SK-N-SH treated with all-trans-retinoic acid at 6 μM for 48 hours (cell line): ENCODE data around the gene COX7A2L.

Experiments used
- ATAC-seq: fragments of 200-7000 bp; cut with Tn5 transposase; 3 replicates; pipeline ENCODE4 v1.9.1; 2020; ENCODE audit warnings: mild to moderate bottlenecking, moderate library complexity
- ARNTL ChIP-seq: fragments of 450-650 bp; formaldehyde crosslinking; IDR thresholded peaks from 2 replicates; pipeline ENCODE4 v1.5.0; 2020; ENCODE audit warnings: low read depth, mild to moderate bottlenecking, moderate library complexity, borderline replicate concordance
- CSDC2 ChIP-seq: fragments of 250-450 bp; sonication (Bioruptor Pico); IDR thresholded peaks from 2 replicates; pipeline ENCODE4 v1.5.0; 2020; ENCODE audit warnings: mild to moderate bottlenecking, moderate library complexity
- ESRRG ChIP-seq: fragments of 250-450 bp; sonication (Bioruptor Pico); IDR thresholded peaks from 2 replicates; pipeline ENCODE4 v1.6.1; 2021; ENCODE audit warnings: mild to moderate bottlenecking
- GLIS3 ChIP-seq: fragments of 250-450 bp; sonication (Bioruptor Pico); IDR thresholded peaks from 2 replicates; pipeline ENCODE4 v1.5.0; 2020; ENCODE audit warnings: mild to moderate bottlenecking, moderate library complexity
- OSR1 ChIP-seq: fragments of 250-450 bp; sonication (Bioruptor Pico); IDR thresholded peaks from 2 replicates; pipeline ENCODE4 v1.8.0; 2022; ENCODE audit warnings: moderate library complexity, mild to moderate bottlenecking, inconsistent platforms
- TCF4 ChIP-seq: fragments of 250-450 bp; sonication (Bioruptor Pico); IDR thresholded peaks from 2 replicates; pipeline ENCODE4 v1.8.0; 2021; ENCODE audit warnings: mild to moderate bottlenecking, moderate library complexity, borderline replicate concordance
- ZC3H10 ChIP-seq: fragments of 250-450 bp; sonication (Bioruptor Pico); IDR thresholded peaks from 2 replicates; pipeline ENCODE4 v1.5.1; 2021; ENCODE audit warnings: mild to moderate bottlenecking, moderate library complexity
- ZNF565 ChIP-seq: fragments of 450-650 bp; formaldehyde crosslinking; conservative IDR thresholded peaks from 2 replicates; pipeline ENCODE4 v1.5.0; 2020; ENCODE audit warnings: low read depth, mild to moderate bottlenecking, moderate library complexity
- ZNF70 ChIP-seq: fragments of 450-650 bp; formaldehyde crosslinking; IDR thresholded peaks from 2 replicates; pipeline ENCODE4 v1.5.0; 2020; ENCODE audit warnings: mild to moderate bottlenecking, moderate library complexity
- TF ChIP-seq, protein P1 (sequence below): fragments of 250-450 bp; sonication (Bioruptor Pico); IDR thresholded peaks from 2 replicates; pipeline ENCODE4 v1.5.0; 2020; ENCODE audit warnings: mild to moderate bottlenecking, moderate library complexity
- TF ChIP-seq, protein P2 (sequence below): fragments of 250-450 bp; sonication (Bioruptor Pico); IDR thresholded peaks from 2 replicates; pipeline ENCODE4 v1.8.0; 2020; ENCODE audit warnings: mild to moderate bottlenecking, moderate library complexity, borderline replicate concordance
- TF ChIP-seq, protein P3 (sequence below): fragments of 250-450 bp; sonication (Bioruptor Pico); IDR thresholded peaks from 2 replicates; pipeline ENCODE4 v1.8.0; 2021; ENCODE audit warnings: low read depth, mild to moderate bottlenecking, moderate library complexity, borderline replicate concordance

COX7A2L gene

DNA sequence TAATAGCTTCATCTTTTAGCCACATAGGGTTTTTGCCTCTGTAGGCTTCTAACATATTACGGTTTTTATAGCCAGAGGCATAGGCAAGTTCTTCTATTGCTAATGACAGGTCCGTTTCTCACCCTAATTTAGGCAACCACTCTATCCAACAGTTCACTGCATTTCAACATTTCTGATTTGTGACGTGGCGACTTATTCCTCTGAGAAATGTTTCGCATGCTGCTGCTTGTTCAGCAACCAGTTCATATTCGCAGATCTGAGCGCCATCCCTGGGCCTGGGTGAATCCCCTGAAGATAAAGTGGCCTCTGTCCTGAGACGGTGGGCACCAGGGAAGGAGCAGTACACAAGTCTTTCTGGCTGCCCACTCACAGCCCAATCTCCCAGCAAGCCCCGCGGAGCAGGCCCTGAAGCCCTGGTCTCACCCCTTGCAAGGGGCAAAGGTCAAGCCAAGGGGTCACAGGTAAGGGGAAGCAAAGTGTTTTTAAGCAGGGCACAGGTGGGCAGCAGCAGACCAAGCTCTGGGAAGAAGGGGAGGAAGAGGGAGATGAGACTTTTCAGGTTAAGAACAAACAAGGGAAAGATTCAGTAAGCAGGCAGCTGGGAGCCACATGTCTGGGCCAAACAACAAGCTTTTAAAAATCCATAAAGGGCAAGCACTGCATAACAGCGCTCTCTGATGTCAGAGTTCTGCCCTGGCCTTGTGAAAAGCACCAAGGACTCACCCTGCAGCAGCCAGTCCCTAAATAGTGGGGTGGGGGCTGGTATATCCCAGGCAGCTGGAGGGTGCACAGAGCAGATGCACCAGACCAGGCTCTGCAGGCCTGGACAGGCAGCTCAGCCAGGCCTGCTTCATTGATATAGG lies 10.8 kb upstream of the COX7A2L start:
- ATAC-seq: peak; percentile 76
- peak; percentile 99 for TF ChIP-seq TCF4
- TF ChIP-seq, protein P1, sequence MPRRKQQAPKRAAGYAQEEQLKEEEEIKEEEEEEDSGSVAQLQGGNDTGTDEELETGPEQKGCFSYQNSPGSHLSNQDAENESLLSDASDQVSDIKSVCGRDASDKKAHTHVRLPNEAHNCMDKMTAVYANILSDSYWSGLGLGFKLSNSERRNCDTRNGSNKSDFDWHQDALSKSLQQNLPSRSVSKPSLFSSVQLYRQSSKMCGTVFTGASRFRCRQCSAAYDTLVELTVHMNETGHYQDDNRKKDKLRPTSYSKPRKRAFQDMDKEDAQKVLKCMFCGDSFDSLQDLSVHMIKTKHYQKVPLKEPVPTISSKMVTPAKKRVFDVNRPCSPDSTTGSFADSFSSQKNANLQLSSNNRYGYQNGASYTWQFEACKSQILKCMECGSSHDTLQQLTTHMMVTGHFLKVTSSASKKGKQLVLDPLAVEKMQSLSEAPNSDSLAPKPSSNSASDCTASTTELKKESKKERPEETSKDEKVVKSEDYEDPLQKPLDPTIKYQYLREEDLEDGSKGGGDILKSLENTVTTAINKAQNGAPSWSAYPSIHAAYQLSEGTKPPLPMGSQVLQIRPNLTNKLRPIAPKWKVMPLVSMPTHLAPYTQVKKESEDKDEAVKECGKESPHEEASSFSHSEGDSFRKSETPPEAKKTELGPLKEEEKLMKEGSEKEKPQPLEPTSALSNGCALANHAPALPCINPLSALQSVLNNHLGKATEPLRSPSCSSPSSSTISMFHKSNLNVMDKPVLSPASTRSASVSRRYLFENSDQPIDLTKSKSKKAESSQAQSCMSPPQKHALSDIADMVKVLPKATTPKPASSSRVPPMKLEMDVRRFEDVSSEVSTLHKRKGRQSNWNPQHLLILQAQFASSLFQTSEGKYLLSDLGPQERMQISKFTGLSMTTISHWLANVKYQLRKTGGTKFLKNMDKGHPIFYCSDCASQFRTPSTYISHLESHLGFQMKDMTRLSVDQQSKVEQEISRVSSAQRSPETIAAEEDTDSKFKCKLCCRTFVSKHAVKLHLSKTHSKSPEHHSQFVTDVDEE (CRISPR knock-in tag): peak; percentile 81
- no peak for TF ChIP-seq GLIS3 (CRISPR knock-in tag)
- peak; percentile 63 for TF ChIP-seq ZNF70 (CRISPR knock-in tag)

DNA sequence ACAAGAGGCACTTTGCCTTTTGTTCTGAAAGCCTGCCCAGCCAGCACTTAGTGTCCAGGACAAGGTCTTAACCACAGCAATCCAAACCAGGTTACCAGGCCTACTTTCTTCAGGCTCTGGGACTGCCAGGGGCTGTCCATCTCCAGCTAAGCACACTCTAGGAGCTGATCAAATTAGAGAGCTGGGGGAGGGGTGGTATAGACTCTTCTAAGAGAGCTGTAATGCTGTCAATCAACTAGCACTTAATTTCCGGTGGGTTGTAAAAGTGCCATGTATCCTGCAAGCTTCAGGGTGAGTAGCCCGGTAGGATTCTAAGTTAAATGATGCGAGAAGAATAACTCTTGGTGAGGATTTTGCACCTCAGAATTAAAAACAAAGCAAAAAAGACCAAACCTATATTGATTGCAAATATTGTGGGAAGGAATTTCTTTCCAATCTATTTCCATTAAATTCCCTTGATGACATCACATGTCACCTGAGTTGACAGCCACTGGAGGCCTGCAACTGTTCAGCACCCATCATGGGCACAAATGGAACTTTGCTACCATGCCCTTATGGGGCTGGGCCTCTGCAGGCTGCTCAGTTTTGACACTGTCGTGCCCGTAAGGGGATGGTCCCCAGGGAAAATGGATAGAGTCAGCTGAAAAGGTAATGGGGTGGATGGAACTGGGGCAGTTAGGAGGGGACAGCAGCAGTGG lies 8.7 kb upstream of the COX7A2L start:
- ATAC-seq: no peak

DNA sequence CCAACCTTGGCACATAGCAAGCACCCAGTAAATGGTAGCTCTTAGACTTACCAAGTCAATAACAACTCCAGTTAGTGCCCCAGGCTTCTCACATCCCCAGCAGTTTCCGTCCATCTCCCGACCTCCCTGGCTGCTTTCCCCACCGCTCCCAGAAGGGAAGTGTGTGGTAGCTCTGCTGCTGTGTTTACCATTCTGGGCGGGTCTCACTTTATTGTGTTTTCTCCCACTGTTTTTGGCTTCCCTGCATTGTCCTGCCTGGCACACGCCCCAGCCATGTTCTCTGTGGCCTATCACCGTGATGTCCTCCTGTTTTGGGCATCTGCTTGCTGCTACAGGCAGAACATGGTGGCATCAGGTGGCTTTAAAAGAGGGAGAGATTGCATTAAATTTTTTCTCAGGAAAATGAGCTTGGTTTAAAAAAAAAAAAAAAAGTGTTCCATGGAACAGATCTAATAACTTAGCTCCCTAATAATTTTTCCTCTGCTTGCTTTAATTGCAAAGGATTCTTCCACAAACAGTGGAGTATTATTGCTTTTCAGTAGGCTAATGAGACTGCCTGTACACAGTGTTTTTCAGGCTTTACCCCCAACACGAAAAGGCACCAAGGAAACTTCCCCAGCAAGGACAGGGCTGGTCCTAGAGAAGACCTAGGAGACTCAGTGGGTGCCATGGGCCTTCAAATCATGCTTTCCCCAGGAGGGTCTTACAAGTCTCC lies 8.0 kb upstream of the COX7A2L start:
- TF ChIP-seq, protein P2, sequence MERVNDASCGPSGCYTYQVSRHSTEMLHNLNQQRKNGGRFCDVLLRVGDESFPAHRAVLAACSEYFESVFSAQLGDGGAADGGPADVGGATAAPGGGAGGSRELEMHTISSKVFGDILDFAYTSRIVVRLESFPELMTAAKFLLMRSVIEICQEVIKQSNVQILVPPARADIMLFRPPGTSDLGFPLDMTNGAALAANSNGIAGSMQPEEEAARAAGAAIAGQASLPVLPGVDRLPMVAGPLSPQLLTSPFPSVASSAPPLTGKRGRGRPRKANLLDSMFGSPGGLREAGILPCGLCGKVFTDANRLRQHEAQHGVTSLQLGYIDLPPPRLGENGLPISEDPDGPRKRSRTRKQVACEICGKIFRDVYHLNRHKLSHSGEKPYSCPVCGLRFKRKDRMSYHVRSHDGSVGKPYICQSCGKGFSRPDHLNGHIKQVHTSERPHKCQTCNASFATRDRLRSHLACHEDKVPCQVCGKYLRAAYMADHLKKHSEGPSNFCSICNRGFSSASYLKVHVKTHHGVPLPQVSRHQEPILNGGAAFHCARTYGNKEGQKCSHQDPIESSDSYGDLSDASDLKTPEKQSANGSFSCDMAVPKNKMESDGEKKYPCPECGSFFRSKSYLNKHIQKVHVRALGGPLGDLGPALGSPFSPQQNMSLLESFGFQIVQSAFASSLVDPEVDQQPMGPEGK (CRISPR knock-in tag): no peak
- TF ChIP-seq, protein P1 (CRISPR knock-in tag): no peak
- TF ChIP-seq TCF4: no peak
- TF ChIP-seq OSR1: no peak
- no peak for TF ChIP-seq ARNTL (CRISPR knock-in tag)
- TF ChIP-seq, protein P3, sequence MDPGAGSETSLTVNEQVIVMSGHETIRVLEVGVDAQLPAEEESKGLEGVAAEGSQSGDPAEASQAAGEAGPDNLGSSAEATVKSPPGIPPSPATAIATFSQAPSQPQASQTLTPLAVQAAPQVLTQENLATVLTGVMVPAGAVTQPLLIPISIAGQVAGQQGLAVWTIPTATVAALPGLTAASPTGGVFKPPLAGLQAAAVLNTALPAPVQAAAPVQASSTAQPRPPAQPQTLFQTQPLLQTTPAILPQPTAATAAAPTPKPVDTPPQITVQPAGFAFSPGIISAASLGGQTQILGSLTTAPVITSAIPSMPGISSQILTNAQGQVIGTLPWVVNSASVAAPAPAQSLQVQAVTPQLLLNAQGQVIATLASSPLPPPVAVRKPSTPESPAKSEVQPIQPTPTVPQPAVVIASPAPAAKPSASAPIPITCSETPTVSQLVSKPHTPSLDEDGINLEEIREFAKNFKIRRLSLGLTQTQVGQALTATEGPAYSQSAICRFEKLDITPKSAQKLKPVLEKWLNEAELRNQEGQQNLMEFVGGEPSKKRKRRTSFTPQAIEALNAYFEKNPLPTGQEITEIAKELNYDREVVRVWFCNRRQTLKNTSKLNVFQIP (CRISPR knock-in tag): no peak
- TF ChIP-seq ZC3H10 (CRISPR knock-in tag): no peak
- ATAC-seq: no peak

More for the DNA sequence above, 8.7 kb upstream of the COX7A2L start:
- TF ChIP-seq, protein P1 (CRISPR knock-in tag): no peak
- no peak for TF ChIP-seq CSDC2 (CRISPR knock-in tag)

DNA sequence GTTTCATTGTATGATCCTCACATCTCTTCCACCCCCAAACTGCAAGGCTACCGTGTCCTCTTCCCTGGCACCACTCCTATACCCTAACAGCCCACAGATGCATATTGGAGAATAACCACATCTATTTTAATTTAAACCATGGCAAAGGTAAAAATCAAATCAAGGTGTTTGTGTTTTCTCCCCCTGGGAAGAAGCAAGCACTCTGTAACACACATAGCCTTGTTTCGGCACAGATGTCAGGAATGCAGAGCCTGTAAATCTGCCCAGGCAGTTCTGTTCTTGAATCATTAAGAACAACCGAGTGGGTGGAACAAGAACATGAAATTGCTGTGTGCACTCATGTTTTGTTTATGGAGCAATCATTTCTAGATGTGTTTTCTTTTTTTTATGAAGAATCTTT lies 6.8 kb upstream of the COX7A2L start:
- ATAC-seq: no peak

More for the DNA sequence above, 6.8 kb upstream of the COX7A2L start:
- TF ChIP-seq, protein P2 (CRISPR knock-in tag): no peak
- TF ChIP-seq ZNF70 (CRISPR knock-in tag) (no peak), ARNTL (CRISPR knock-in tag) (no peak), ESRRG (no peak), ZNF565 (CRISPR knock-in tag) (no peak)
